Stimulated activated CD8-positive, alpha-beta memory T cell treated with anti-CD3 and anti-CD28 coated beads, Interleukin-7, amount 100 ng/mL, for 1 hour (primary cell): ENCODE data around the gene TLL2.

Experiments
- DNase-seq, 2 donors: peaks; one replicate each; pipeline ENCODE4 v3.0.0-alpha.2; 2020; ENCODE audit warnings: low read depth in 2 of 2

Gene TLL2

GRCh38 chr10:96395931-96396877, 117.5 kb downstream of the TLL2 start:
- DNase-seq, result peak; percentile 2 to 19

GRCh38 chr10:96390460-96390864, 123.3 kb downstream of the TLL2 start:
- no peak for DNase-seq

- DNase-seq, result no peak
Measured at GRCh38 chr10:96389785-96390184, 123.9 kb downstream of the TLL2 start.

GRCh38 chr10:96387601-96388000, 126.1 kb downstream of the TLL2 start:
- DNase-seq, result no peak

GRCh38 chr10:96387161-96387560, 126.6 kb downstream of the TLL2 start:
- no peak for DNase-seq

GRCh38 chr10:96384506-96384905, 129.2 kb downstream of the TLL2 start:
- no peak for DNase-seq

GRCh38 chr10:96380821-96381220, 132.9 kb downstream of the TLL2 start:
- DNase-seq, result no peak

GRCh38 chr10:96379758-96380157, 134.0 kb downstream of the TLL2 start:
- DNase-seq, result no peak

- DNase-seq, result no peak
Measured at GRCh38 chr10:96378741-96379140, 135.0 kb downstream of the TLL2 start.

GRCh38 chr10:96377816-96378294, 135.9 kb downstream of the TLL2 start:
- DNase-seq, result no peak

- DNase-seq, result no peak
Measured at GRCh38 chr10:96376483-96376882, 137.2 kb downstream of the TLL2 start.

- peak; percentile 34 to 36 for DNase-seq
Measured at GRCh38 chr10:96374985-96375830, 138.5 kb downstream of the TLL2 start.

- DNase-seq, result no peak
Measured at GRCh38 chr10:96374639-96374984, 139.1 kb downstream of the TLL2 start.

GRCh38 chr10:96374004-96374403, 139.7 kb downstream of the TLL2 start:
- no peak for DNase-seq

GRCh38 chr10:96371356-96371755, 142.4 kb downstream of the TLL2 start:
- DNase-seq, result no peak

- DNase-seq, result peak in 1 of 2 donors; percentile 12
Measured at GRCh38 chr10:96370584-96371157, 143.1 kb downstream of the TLL2 start.

- DNase-seq, result no peak
Measured at GRCh38 chr10:96369890-96370583, 143.7 kb downstream of the TLL2 start.

- DNase-seq, result no peak
Measured at GRCh38 chr10:96368971-96369370, 144.8 kb downstream of the TLL2 start.

- DNase-seq, result no peak
Measured at GRCh38 chr10:96367470-96367869, 146.3 kb downstream of the TLL2 start.

- DNase-seq, result no peak
Measured at GRCh38 chr10:96366508-96366907, 147.2 kb downstream of the TLL2 start.

- DNase-seq, result no peak
Measured at GRCh38 chr10:96365571-96365970, 148.2 kb downstream of the TLL2 start.

- DNase-seq, result no peak
Measured at GRCh38 chr10:96360766-96361165, 153.0 kb downstream of the TLL2 start.
